Measurements from ENCODE around the gene RNASE3.
A peak's percentile ranks its signal among the peaks of the same experiment; 100 is the strongest.
"Not testable (repeated sequence)": the region's sequence is repeated elsewhere in the genome, so short reads cannot be mapped to it uniquely, and the experiment has no call there.

The RNASE3 gene

DNA sequence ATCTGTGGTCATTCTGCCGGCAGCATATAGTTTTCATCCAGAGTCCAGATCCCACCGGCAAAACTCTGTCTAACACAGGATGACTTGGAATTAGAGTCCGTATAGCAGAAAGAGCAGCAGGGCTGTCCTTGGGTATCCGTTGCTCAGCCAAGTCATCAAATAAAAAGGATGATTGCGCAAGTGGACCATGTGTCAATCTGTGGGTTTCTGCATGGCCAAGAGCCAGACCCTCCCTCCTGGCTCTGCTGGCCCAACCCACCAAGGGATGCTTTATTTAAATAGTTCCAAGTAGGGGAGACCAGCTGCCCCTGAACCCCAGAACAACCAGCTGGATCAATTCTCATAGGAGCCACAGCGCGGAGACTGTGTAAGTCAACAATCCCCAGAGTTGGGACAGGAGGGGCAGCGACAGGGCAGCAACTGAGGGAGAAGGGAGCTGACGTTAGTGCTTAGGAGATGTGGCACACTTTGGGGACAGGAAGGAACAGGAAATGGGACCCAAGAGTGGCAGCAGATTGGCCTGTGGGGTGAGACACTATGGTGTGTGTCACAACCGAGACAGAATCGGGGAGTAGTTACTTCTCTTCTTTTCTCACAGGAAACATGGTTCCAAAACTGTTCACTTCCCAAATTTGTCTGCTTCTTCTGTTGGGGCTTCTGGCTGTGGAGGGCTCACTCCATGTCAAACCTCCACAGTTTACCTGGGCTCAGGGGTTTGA is 28.0 kb downstream of the RNASE3 start:
- DNase-seq = not testable (repeated sequence)

DNA sequence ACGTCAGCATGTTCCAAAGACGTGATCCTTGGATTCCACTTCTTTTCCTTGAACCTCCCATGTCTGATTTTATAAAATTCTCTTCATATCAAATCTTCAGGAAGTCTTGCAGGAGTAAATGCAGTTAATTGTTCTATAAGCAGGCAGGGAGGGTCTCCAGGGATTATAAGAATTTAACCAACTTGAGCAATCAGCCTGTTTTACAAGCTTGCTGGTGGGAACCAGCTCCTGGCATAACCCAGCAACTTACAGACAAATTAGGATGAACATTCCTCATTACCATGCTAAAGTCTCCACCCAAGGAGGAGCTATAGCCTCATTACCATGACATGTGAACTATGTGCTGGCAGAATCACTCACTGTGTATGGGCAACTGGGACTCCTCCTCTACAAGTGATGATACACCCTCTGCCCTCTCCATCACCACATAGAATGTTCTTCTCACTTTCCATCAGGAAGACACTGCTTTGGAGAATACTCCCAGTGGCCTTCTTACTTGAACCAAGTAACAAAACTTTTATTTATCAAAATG is 32.6 kb downstream of the RNASE3 start:
- DNase-seq = not testable (repeated sequence)

GRCh38 chr14:20934148-20934762 is 43.1 kb downstream of the RNASE3 start:
- peak; percentile 3 for DNase-seq

DNA sequence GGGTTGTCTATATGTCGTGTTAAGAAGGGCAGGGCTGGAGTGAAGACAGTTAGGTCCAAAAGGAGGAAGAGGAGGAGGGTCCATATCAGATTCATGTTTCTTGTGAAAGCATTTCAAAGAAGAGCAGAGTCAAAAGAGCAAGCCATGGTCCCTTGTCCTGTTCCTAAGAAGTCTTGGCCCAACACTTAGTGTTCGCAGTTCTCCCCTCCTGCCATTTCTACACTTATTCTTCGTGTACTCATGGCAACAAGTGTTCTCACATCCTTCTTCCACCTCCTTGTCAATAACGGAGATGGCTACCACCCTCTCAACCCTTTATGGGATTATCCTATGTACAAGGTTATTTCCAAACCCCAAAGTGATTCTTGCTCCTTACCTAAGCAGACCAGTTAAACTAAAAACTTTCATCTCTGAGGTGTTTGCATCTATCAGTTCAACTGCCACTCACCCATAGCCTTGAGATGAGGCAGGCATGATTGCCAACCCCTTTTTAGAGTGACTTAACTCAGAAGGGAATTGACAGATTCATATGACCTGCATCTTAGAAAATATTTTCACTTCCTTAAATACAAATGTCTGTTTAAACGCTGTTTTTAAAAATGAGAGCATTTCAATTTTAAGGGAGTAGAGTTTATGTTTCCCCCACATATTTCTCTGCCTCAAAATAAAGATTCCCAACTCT is 44.3 kb downstream of the RNASE3 start:
- no peak for DNase-seq
